Astrocyte (in vitro differentiated cells and primary cell): ENCODE measurements around the gene RGS2. TPM values are rescaled to one million over a fixed set of nuclear protein-coding genes. Genes with fewer than 3 reads are reported as not detected.

ENCODE experiments used
- DNase-seq: peaks from one replicate; pipeline ENCODE4 v3.0.0-alpha.2; 2010; ENCODE audit warnings: low read depth
- FAIRE-seq: peaks from 2 replicates; lab custom pipeline; 2011; peaks lifted over from hg19 to GRCh38; lab: Jason Lieb, UNC
- H2AFZ ChIP-seq: 2 replicates; pipeline ENCODE4 v1.6.0; 2012; ENCODE audit warnings: low read depth, low read length, inconsistent platforms
- H3K27ac ChIP-seq: 2 replicates; pipeline ENCODE4 v1.5.1; 2011; ENCODE audit warnings: low read depth, low read length, inconsistent platforms
- H3K27me3 ChIP-seq: 2 replicates; pipeline ENCODE4 v1.6.0; 2011; ENCODE audit warnings: low read length, inconsistent platforms; ENCODE audit not compliant: insufficient read depth
- H3K36me3 ChIP-seq: 2 replicates; pipeline ENCODE4 v1.5.1; 2011; ENCODE audit warnings: low read length, inconsistent platforms; ENCODE audit not compliant: insufficient read depth
- H3K4me1 ChIP-seq: 2 replicates; pipeline ENCODE4 v1.5.1; 2011; ENCODE audit warnings: low read length, inconsistent platforms; ENCODE audit not compliant: insufficient read depth
- H3K4me2 ChIP-seq: 2 replicates; pipeline ENCODE4 v1.6.0; 2012; ENCODE audit warnings: low read length, inconsistent platforms
- H3K4me3 ChIP-seq: 2 replicates; pipeline ENCODE4 v1.5.1; 2011; ENCODE audit warnings: low read depth, mild to moderate bottlenecking, low read length, inconsistent platforms; ENCODE audit not compliant: insufficient read depth
- H3K79me2 ChIP-seq: 2 replicates; pipeline ENCODE4 v1.6.0; 2012; ENCODE audit warnings: mild to moderate bottlenecking, low read length, inconsistent platforms; ENCODE audit not compliant: insufficient read depth
- H3K9ac ChIP-seq: 2 replicates; pipeline ENCODE4 v1.6.0; 2012; ENCODE audit warnings: mild to moderate bottlenecking, low read length, inconsistent platforms
- H3K9me3 ChIP-seq: 2 replicates; pipeline ENCODE4 v1.5.1; 2012; ENCODE audit warnings: low read depth, mild to moderate bottlenecking, low read length, inconsistent platforms; ENCODE audit not compliant: insufficient read depth
- H4K20me1 ChIP-seq: 2 replicates; pipeline ENCODE4 v1.6.0; 2012; ENCODE audit warnings: low read length, inconsistent platforms; ENCODE audit not compliant: insufficient read depth
- H3K27ac Mint-ChIP-seq: one replicate; pipeline ENCODE4 v1.8.0; 2021; ENCODE audit warnings: mild to moderate bottlenecking, mixed read lengths; ENCODE audit not compliant: unreplicated experiment
- H3K27me3 Mint-ChIP-seq: one replicate; pipeline ENCODE4 v1.8.0; 2021; ENCODE audit warnings: low read depth, mixed read lengths; ENCODE audit not compliant: unreplicated experiment
- H3K36me3 Mint-ChIP-seq: one replicate; pipeline ENCODE4 v1.8.0; 2021; ENCODE audit warnings: low read depth, mixed read lengths; ENCODE audit not compliant: unreplicated experiment
- H3K4me1 Mint-ChIP-seq: one replicate; pipeline ENCODE4 v1.8.0; 2021; ENCODE audit warnings: low read depth, mixed read lengths; ENCODE audit not compliant: unreplicated experiment
- H3K4me3 Mint-ChIP-seq: one replicate; pipeline ENCODE4 v1.8.0; 2021; ENCODE audit warnings: mild to moderate bottlenecking, moderate library complexity, mixed read lengths; ENCODE audit not compliant: unreplicated experiment
- H3K9me3 Mint-ChIP-seq: one replicate; pipeline ENCODE4 v1.8.0; 2021; ENCODE audit warnings: mild to moderate bottlenecking, mixed read lengths; ENCODE audit not compliant: unreplicated experiment
- CTCF ChIP-seq: IDR thresholded peaks from 2 replicates; pipeline ENCODE4 v1.5.1; 2011; ENCODE audit warnings: low read depth, mild to moderate bottlenecking, inconsistent platforms, low read length, moderate library complexity; ENCODE audit not compliant: insufficient read depth
- EZH2 ChIP-seq: IDR thresholded peaks from 2 replicates; pipeline ENCODE4 v1.6.1; 2012; ENCODE audit warnings: mild to moderate bottlenecking, low read length, inconsistent platforms; ENCODE audit not compliant: insufficient read depth
- total RNA-seq: library from RNA; stranded (reverse); gene quantifications from 2 replicates; pipeline ENCODE4 v1.2.1, GENCODE V29; 2021

RGS2 gene
- total RNA-seq, 1 donor from 2014 or later, result 10.5 TPM

GRCh38 chr1:192849011-192849410 is 40.2 kb downstream of the RGS2 start:
- Histone ChIP-seq H3K9ac (no peak overlapping the region), H3K4me3 (no peak overlapping the region), H3K27ac (no peak overlapping the region), H2AFZ (no peak overlapping the region), H4K20me1 (no peaks in the 10 kb centered on the region), H3K4me2 (no peak overlapping the region), H3K27me3 (no peaks in the 10 kb centered on the region), H3K36me3 (no peaks in the 10 kb centered on the region), H3K9me3 (no peaks in the 10 kb centered on the region), H3K79me2 (no peaks in the 10 kb centered on the region), H3K4me1 (no peaks in the 10 kb centered on the region)
- no peaks in the 10 kb centered on the region for H3K27me3 Mint-ChIP-seq
- TF ChIP-seq CTCF, result no peak
- TF ChIP-seq EZH2, result no peak
- FAIRE-seq, result no peak
- H3K4me3 Mint-ChIP-seq, result no peak overlapping the region
- no peak for DNase-seq
- H3K9me3 Mint-ChIP-seq, result no peaks in the 10 kb centered on the region
- peaks cover 3% of the 10 kb centered on the region for H3K4me1 Mint-ChIP-seq
- no peaks in the 10 kb centered on the region for H3K36me3 Mint-ChIP-seq
- no peak overlapping the region for H3K27ac Mint-ChIP-seq

GRCh38 chr1:192849442-192849841 is 40.6 kb downstream of the RGS2 start:
- no peaks in the 10 kb centered on the region for H4K20me1 ChIP-seq

More at GRCh38 chr1:192849442-192849841, 40.6 kb downstream of the RGS2 start:
- Histone ChIP-seq H3K9me3 (no peaks in the 10 kb centered on the region), H3K27me3 (no peaks in the 10 kb centered on the region), H3K4me2 (no peak overlapping the region), H3K79me2 (no peaks in the 10 kb centered on the region), H2AFZ (no peak overlapping the region), H3K4me3 (no peak overlapping the region), H3K27ac (no peak overlapping the region), H3K36me3 (no peaks in the 10 kb centered on the region), H3K9ac (no peak overlapping the region), H3K4me1 (no peaks in the 10 kb centered on the region)
- Mint-ChIP-seq H3K4me3 (no peak overlapping the region), H3K9me3 (no peaks in the 10 kb centered on the region), H3K4me1 (peaks cover 3% of the 10 kb centered on the region), H3K36me3 (no peaks in the 10 kb centered on the region), H3K27me3 (no peaks in the 10 kb centered on the region), H3K27ac (no peak overlapping the region)
- no peak for TF ChIP-seq EZH2
- no peak for TF ChIP-seq CTCF
- DNase-seq (no peak), FAIRE-seq (no peak)
